ENCODE measurements around the gene TEAD1.

Gene TEAD1

GRCh38 chr11:12662101-12662689 lies 12.0 kb upstream of the TEAD1 start:
- no peak for DNase-seq (ENCODE audit: low read depth)
- TF ChIP-seq CTCF (IDR thresholded peaks at IDR 0.05; ENCODE audit: insufficient read depth, low read depth, low read length, missing control alignments), result no peak
- H3K4me3 ChIP-seq (ENCODE audit: low read length), result no peak overlapping the region

DNA sequence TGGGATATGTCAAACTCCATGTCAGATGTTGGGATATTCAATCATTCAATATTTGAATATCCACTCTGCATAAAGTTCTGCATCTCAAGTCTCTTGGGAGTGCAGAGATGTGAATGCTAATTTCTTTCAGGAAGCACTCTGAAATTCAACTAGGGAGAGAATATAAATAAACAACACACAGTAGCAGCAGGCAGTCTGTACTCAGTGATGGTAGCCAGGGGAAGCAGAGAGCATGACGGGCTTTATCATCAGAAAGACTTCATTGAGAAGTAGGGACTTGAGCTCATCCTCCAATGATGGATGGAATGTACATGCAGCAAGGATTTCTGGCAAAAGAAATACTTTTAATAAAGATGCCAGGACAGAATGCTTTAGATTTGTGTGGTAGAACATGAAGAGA lies 9.8 kb upstream of the TEAD1 start:
- no peak overlapping the region for H3K4me3 ChIP-seq (ENCODE audit: low read length)
- no peak for TF ChIP-seq CTCF (IDR thresholded peaks at IDR 0.05; ENCODE audit: insufficient read depth, low read depth, low read length, missing control alignments)
- no peak for DNase-seq (ENCODE audit: low read depth)

GRCh38 chr11:12666915-12667314 lies 7.3 kb upstream of the TEAD1 start:
- no peak for DNase-seq (ENCODE audit: low read depth)
- no peak for TF ChIP-seq CTCF (IDR thresholded peaks at IDR 0.05; ENCODE audit: insufficient read depth, low read depth, low read length, missing control alignments)
- no peak overlapping the region for H3K4me3 ChIP-seq (ENCODE audit: low read length)

DNA sequence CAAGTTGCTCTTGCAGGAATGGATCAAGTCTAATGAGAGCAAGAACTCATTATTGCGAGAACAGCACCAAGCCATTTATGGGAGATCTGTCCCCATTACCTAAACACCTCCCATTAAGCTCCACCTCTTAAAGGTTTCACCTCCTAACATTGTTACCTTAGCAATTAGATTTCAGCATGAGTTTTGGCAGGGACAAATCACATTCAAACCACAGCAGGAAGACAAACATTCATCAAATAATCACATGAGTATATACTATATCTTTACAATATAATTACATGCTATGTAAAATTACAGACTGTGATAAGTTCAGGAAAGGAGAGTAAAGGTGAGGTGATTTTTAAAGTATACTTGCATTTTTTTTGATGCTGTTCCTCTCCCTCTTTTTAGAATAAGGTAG lies 6.6 kb upstream of the TEAD1 start:
- no peak for TF ChIP-seq CTCF (IDR thresholded peaks at IDR 0.05; ENCODE audit: insufficient read depth, low read depth, low read length, missing control alignments)
- DNase-seq (ENCODE audit: low read depth), result no peak
- H3K4me3 ChIP-seq (ENCODE audit: low read length), result no peak overlapping the region

DNA sequence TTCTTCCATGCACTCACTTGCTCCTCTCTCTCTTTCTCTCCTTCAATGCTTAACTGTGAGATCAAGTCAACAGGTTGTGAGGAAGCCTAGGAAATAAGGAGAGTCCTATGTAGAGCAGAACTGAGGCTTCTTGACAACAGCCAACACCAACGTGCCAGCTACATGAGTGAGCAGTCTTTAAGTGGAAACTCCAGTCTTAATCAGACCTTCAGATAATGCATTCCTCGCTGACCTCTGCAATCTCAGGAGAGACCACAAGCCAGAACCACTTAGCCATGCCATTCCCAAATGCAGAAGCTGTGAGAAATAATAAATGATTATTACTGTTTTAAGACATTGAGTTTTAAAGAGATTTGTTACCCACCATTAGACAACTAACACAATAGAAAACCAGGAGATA lies 6.1 kb upstream of the TEAD1 start:
- no peak for TF ChIP-seq CTCF (IDR thresholded peaks at IDR 0.05; ENCODE audit: insufficient read depth, low read depth, low read length, missing control alignments)
- no peak for DNase-seq (ENCODE audit: low read depth)
- H3K4me3 ChIP-seq (ENCODE audit: low read length), result no peak overlapping the region

GRCh38 chr11:12669930-12670329 lies 4.3 kb upstream of the TEAD1 start:
- no peak for TF ChIP-seq CTCF (IDR thresholded peaks at IDR 0.05; ENCODE audit: insufficient read depth, low read depth, low read length, missing control alignments)

DNA sequence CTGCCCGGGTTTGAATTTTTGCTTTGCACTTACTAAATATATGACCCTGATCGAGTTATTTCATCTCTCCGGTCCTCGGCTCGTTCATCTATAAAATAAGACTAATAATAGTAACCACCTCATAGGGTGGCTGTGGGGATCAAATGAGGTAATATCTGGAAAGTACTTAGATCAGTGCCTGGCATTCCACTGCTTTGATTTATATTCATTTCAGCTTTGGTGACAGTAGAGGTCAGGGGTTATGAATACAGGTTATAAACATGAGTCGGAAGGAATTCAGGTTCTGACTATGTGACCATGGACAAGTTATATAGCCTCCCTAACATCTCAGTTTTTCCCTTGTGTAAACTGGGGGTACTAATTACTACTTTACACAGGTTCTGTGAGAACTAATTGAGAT lies 2.9 kb upstream of the TEAD1 start:
- no peak overlapping the region for H3K4me3 ChIP-seq (ENCODE audit: low read length)
- DNase-seq (ENCODE audit: low read depth), result no peak
- TF ChIP-seq CTCF (IDR thresholded peaks at IDR 0.05; ENCODE audit: insufficient read depth, low read depth, low read length, missing control alignments), result no peak

More at GRCh38 chr11:12669930-12670329, 4.3 kb upstream of the TEAD1 start:
- no peak overlapping the region for H3K4me3 ChIP-seq (ENCODE audit: low read length)
- DNase-seq (ENCODE audit: low read depth), result peak; percentile 71

Data from epithelial cell of esophagus (primary cell).